Neural crest cell (in vitro differentiated cells): Measurements from ENCODE around the gene VWC2. TPM values are rescaled to one million over a fixed set of nuclear protein-coding genes. Genes with fewer than 3 reads are reported as not detected.

Experiments used
- DNase-seq: peaks from one replicate; pipeline ENCODE4 v3.0.0; 2021; ENCODE audit warnings: low read depth, mixed read lengths, low spot score
- H3K27ac Mint-ChIP-seq: one replicate; pipeline ENCODE4 v1.8.0; 2021; ENCODE audit warnings: mild to moderate bottlenecking, mixed read lengths; ENCODE audit not compliant: unreplicated experiment
- H3K27me3 Mint-ChIP-seq: 2 replicates; pipeline ENCODE4 v1.8.0; 2021; ENCODE audit warnings: low read depth, mild to moderate bottlenecking, mixed read lengths
- H3K36me3 Mint-ChIP-seq: 2 replicates; pipeline ENCODE4 v1.8.0; 2021; ENCODE audit warnings: low read depth, mild to moderate bottlenecking, mixed read lengths
- H3K4me1 Mint-ChIP-seq: 2 replicates; pipeline ENCODE4 v1.8.0; 2021; ENCODE audit warnings: mixed read lengths
- H3K4me3 Mint-ChIP-seq: one replicate; pipeline ENCODE4 v1.8.0; 2021; ENCODE audit warnings: mild to moderate bottlenecking, mixed read lengths
- H3K9me3 Mint-ChIP-seq: 2 replicates; pipeline ENCODE4 v1.8.0; 2021; ENCODE audit warnings: mixed read lengths
- total RNA-seq: library from RNA; stranded (reverse); gene quantifications from 2 replicates; pipeline ENCODE4 v1.2.1, GENCODE V29; 2021
- TF ChIP-seq, protein P1 (sequence below): fragments of 200-600 bp; sonication (generic); conservative IDR thresholded peaks from 2 replicates; pipeline ENCODE4 v1.5.0; 2021; ENCODE audit warnings: antibody characterized with exemption, mild to moderate bottlenecking

The VWC2 gene
- total RNA-seq, 1 donor from 2014 or later, result not detected

DNA sequence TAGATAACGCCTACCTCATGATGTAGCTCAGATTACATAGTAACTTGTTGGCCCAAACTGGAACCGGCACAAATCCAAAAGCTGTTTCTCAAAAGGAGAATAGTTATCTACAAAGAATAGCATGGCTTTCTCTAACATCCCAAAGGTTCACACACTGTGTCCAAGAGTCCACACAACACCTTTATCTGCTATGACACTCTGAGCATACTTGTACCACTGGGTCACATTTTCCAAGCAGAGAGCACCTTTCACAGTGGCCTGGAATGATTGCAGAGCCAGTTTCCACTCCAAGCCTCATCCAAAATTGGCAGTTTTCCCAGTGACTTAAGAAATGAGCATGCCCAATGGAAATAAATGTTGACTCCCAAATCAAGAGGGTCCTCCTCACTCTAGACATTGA, 155.3 kb downstream of the VWC2 start:
- no peak overlapping the region for H3K4me3 Mint-ChIP-seq
- TF ChIP-seq, protein P1, sequence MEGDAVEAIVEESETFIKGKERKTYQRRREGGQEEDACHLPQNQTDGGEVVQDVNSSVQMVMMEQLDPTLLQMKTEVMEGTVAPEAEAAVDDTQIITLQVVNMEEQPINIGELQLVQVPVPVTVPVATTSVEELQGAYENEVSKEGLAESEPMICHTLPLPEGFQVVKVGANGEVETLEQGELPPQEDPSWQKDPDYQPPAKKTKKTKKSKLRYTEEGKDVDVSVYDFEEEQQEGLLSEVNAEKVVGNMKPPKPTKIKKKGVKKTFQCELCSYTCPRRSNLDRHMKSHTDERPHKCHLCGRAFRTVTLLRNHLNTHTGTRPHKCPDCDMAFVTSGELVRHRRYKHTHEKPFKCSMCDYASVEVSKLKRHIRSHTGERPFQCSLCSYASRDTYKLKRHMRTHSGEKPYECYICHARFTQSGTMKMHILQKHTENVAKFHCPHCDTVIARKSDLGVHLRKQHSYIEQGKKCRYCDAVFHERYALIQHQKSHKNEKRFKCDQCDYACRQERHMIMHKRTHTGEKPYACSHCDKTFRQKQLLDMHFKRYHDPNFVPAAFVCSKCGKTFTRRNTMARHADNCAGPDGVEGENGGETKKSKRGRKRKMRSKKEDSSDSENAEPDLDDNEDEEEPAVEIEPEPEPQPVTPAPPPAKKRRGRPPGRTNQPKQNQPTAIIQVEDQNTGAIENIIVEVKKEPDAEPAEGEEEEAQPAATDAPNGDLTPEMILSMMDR, result no peak
- no peak overlapping the region for H3K27ac Mint-ChIP-seq
- DNase-seq, result no peak
- H3K27me3 Mint-ChIP-seq, result no peaks in the 10 kb centered on the region
- H3K9me3 Mint-ChIP-seq, result peaks cover 9% of the 10 kb centered on the region
- H3K4me1 Mint-ChIP-seq, result no peaks in the 10 kb centered on the region
- peaks cover 7% of the 10 kb centered on the region for H3K36me3 Mint-ChIP-seq

DNA sequence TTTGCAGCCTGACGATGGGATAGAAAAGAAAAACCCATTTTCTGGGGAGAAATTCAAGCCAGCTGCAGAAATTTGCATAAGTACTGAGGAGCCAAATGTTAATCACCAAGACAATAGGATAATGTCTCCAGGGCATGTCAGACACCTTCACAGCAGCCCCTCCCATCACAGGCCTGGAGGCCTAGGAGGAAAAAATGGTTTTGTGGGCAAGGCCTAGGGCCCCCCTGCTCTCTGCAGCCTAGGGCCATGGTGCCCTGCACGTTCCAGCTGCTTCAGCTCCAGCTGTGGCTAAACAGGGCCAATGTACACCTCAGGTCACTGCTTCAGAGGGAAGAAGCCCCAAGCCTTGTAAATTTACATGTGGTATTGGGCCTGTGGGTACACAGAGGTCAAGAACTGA, 158.2 kb downstream of the VWC2 start:
- Mint-ChIP-seq H3K27me3 (no peaks in the 10 kb centered on the region), H3K4me3 (no peak overlapping the region), H3K36me3 (peaks cover 7% of the 10 kb centered on the region), H3K27ac (no peak overlapping the region), H3K4me1 (no peaks in the 10 kb centered on the region), H3K9me3 (peaks cover 9% of the 10 kb centered on the region)
- TF ChIP-seq, protein P1, result no peak
- no peak for DNase-seq

DNA sequence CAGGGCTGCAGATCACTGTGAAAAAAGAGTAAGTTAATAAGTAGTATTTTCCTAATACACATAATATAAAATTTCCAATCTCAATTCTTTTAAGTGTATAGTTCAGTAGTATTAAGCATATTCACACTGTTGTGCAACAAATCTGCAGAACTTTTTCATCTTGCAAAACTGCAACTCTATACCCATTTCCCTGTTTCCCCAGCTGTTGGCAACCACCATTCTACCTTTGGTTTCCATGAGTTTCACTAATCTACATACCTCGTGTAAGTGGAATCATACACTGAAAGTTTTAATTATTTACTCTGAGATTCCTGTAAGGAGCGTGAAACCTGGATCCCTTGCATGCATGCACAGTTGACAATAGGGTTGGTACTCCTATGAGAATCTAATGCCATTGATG, 164.2 kb downstream of the VWC2 start:
- H3K36me3 Mint-ChIP-seq, result no peaks in the 10 kb centered on the region
- H3K4me3 Mint-ChIP-seq, result no peak overlapping the region
- TF ChIP-seq, protein P1, result no peak
- peaks cover 4% of the 10 kb centered on the region for H3K9me3 Mint-ChIP-seq
- H3K4me1 Mint-ChIP-seq, result no peaks in the 10 kb centered on the region
- DNase-seq, result no peak
- H3K27ac Mint-ChIP-seq, result no peak overlapping the region
- no peaks in the 10 kb centered on the region for H3K27me3 Mint-ChIP-seq
